Activated CD4-positive, alpha-beta T cell treated with anti-CD3 and anti-CD28 coated beads, Interleukin-2, amount 50 U/mL, for 16 hours (primary cell): ENCODE results near the gene DNPEP.

ENCODE experiments used
- DNase-seq: peaks from one replicate; pipeline ENCODE4 v3.0.0-alpha.2; 2020

The DNPEP gene

DNA sequence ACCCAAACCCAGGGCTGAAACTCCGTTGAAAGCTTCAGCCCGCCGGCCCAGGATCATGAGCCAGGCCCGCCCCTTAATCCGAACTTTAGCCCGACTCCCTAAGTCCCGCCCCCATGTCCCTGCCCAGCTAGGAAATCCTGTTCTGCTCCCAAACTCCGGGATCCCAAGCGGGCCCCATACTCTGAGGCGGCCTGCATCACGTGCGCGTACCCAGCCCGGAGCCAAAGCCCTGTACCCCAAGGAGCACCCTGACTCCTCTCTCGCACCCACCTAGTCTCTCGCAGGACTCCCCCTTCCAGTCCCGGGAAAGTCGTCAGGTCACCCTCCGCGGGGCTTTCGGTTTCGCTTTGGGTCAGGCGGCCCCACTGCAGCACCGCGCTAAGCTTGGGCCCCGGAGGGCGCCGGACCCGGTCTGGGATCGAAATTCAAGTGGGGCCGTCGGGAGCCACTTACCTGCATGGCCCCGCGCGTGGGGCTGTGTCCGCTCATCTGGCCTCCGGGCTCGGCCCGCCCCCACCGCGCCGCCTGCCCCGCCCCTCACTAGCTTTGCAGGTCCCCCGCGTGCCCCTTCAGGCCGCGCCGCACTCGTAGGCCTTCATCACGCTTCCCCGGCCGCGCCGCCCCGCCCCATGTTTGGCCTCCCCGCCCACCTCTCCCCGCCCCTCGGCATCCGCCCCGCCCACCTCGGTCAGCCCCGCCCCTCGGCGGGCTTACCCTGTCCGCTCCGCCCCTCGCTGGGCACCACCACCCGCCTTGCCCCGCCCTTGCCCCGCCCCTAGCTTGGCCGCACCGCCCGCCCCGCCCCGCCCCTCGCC, at the start of gene DNPEP:
Gene DNPEP, minus strand, starts transcription at position 607 of the 815 bp plus-strand sequence. Its CDS starts 118 bp downstream, at position 489.
- peak; percentile 96 for DNase-seq

DNA sequence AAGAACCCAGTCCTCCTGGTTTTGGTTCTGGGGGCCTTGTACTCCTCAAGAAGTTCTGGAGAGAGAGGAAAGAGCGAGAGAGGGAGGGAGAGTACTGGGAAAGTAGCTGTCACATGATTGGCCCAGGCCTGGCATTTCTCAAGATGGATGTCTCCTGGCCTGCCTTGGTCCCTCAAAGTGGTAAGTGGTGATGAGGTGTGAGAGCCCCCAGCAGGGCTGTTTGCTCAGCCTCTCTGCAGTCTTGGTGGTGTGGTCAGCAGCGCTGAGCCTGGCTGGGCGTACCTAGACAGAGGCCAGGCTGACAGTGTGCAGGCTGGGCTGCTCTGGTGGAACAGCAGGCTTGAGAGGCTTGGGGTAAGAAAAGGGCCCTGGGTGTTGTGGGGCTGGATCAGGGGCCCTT, 49.4 kb upstream of the DNPEP start:
- DNase-seq = no peak

DNA sequence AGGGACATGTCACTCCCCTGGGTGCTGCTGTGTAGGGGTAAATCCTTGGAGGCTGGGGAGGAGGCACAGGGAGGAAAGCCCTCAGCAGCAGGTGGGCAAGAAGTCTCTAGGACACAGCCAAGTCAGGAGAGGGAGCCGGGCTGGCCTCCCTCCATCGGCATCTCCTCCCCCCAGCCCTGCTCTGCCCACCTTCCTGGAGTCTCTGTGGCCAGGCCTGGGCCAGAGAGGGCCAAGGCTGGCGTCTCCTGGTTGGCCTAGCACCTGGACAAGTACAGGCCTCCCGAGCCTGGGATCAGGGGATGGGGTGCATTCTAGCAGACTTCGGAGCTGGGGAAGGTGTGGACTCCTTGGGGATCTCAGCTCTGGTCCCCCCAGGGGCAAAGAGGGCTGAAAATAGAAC, 48.8 kb upstream of the DNPEP start:
- DNase-seq = no peak

DNA sequence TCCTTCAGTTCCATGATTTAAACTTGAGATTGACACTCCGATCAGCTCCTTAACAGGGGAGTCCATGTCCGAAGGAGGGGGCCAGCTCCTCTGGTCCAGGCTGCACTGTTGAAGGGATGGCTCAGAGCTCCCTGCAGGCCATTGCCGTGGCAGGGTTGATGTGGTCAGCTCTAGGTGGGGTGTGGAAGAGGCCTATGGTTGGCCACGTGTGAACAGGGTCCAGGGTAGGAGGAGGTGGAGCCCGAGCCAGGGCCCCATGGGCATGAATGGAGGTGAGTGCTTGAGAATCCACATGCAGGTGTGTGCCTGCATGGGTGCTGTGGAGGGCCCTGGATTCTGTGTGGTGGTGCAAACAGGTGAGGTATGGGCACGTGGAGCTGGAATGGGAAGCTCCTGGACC, 48.0 kb upstream of the DNPEP start:
- no peak for DNase-seq

DNA sequence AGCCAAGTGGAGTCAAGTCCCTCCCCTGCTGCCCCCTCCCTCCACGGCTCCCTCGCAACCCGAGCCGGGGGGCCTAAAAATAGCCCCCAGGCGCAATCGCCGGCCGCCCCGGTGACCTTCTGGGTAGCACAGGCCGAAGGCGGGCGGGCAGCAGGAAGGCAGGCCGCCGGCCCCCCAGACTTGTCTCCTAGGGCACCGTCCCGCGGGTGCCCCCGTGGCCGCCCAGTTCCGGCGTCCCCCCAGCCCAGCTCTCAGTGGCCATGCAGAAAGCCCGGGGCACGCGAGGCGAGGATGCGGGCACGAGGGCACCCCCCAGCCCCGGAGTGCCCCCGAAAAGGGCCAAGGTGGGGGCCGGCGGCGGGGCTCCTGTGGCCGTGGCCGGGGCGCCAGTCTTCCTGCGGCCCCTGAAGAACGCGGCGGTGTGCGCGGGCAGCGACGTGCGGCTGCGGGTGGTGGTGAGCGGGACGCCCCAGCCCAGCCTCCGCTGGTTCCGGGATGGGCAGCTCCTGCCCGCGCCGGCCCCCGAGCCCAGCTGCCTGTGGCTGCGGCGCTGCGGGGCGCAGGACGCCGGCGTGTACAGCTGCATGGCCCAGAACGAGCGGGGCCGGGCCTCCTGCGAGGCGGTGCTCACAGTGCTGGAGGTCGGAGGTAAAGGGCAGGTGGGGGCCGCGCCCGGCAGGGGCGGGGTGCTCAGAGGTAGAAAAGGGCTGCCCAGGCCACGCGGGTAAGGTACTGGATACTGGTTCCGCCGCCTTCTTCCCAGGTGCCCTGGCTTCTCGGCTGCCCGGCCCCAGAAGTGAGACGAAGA, 47.2 kb upstream of the DNPEP start, which contains the start of gene SPEG:
Gene SPEG, plus strand, starts transcription at position 126 of the 808 bp plus-strand sequence. Its CDS starts 135 bp downstream, at position 261.
- DNase-seq = no peak

DNA sequence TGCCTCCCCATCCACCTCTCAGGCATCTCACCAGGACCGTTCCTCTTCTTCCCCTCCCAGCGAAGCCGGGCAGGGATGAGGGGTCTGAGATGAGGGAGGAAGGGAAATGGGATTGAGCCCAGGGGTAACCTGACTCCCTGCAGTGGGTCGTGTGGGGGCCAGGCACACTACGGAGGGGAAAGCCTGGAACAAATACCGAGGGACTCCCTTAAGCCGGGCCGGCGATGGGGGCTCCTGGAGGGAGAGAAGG, 46.7 kb upstream of the DNPEP start:
- DNase-seq = no peak

DNA sequence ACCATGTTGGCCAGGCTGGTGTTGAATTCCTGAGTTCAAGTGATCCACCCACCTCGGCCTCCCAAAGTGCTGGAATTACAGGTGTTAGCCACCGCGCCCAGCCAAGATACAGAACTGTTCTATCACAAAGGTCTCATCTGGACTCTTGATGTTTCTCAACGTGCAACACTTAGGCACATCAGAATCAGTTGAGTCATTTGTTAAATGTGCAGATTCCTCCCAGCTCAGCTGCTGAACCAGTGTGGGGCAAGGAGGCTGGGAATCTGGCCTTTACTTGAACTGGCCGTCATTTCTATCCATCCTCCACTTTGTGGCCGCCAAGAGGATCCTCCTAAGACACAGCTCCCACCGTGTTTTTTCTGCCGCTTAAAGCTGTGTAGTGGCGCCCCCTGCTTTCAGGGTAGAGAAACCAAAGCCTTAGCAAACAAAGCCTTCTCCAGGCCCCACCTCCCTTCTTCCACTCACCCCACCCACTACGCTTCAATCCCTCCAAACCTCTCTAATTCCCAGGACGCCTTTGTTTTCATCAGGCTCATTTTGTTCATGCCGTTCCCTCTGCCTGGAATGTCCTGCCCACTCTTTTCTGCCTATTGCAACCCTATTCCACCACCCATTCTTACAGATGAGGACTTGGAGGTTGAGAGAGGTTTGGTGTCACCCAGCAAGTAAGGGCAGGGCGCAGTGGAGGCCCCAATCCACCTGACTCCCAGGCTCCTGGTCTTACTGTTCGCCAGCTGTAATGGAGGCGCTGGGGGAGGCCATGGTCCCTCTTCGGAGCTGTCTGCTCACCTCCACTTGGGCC, 46.2 kb upstream of the DNPEP start:
- peak; percentile 37 for DNase-seq

DNA sequence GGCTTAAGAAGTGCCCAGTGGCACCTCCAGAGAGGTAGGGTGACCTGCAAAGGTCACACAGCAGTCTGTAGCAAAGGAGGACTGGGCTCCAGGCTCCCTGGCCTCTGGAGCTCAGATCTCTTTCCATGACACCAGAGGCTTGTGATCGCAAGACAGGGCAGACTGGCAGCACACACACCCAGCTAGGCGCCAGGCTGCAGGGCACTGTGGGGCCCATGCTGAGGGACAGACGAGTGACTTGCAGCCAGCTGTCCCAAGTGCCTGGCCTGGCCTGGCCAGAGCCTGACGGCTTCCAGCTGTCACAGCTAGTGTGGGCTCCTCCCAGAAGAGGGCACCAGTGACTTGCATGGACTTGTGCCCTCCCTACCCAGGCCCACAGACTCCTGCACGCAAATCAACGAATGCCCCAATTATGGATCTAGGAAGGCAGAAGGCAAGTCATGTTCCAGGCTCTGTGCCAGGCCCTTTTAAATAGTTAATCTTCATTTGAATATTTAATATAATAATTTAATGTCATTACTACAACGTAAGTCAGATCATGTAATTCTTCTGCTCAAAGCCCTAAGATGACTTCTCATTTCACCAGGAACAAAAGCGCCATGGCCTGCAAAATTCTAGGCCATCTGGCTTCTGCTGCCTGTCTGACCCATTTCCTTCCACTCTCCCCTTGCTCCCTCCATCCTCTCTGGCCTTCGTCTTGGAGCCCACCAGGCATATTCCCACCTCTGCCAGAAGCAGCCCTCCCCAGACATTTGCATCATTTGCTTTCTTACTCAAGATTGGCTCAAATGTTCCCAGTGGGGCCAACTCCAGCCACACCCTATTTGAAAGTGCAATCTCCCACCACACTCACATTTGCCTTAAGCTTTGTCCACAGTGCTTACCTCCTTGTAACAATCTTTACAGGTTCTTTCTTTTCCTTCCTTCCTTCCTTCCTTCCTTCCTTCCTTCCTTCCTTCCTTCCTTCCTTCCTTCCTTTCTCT, 43.2 kb upstream of the DNPEP start:
- DNase-seq = no peak

DNA sequence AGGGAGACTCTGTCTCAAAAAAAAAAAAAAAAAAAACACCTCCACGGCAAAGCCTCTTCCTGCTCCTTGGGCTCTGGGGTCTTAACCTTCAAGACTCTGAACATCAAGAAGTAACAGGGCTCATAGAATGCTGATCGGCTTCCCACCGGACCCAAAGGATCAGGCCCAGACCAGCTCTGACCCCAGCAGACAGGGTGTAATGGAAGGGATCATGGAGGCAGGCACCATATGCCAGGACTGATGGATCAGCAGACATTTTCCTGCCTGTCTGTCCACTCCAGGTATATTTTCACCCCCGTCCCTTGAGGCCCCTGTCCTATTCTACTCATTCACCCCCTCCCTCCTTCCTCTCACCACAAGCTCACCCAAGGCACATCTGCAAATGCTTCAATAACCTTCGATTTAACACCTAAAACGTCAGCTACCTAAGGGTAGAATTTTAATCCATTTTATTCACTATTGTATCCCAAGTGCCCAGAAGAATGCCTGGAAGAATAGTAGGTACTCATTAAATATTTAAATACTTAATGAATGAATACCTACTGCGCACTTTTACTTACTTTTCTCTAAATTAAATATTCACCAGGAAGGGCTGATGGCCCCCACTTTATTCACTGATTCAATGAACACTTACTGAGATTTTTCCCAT, 42.4 kb upstream of the DNPEP start:
- no peak for DNase-seq

DNA sequence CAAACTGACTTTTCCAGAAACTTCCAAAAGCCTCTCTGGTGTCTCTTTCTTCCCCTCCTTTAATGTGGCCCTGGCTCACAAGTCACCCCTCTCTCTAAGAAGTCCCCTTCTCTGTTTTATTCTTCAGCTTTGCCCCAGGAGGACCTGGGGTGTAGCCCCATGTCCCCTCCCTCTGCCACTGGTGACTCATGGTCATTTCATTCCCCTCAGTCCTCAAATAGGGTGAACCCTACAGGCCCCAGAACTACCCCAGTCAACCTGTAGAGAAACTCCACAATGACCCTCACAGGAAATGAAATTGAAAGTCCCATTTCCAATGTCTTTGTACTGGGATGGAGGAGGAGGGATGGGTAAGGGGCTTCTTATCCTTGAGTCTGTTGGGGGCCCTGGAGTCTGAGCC, 40.8 kb upstream of the DNPEP start:
- no peak for DNase-seq

DNA sequence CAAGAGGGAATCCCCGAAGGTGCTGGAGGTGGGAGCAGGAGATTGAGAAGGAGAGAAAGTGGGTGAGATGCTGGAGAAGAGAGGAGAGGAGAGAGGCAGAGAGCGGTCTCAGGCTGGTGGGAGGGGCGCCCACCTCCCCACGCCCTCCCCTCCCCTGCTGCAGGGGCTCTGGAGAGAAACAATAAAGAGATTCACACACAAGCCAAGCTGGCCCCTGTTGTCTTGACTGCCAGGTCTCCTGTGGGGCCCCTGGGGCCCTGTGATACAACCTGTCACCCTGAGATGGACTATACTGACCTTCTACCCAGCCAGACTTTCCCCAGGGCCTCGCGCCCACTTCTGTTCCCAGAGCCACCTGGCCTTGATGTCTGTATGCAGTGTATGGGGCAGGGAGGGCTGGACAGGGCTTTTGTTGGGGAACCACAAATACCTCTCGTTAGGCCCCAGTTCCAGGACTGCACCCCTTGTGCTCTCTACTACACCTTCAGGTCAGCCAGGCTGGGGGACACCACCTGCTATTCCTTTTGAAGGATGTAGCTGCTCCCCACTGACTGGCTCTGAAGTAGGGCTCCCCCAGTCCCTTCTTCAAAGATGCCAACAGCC, 38.9 kb upstream of the DNPEP start:
- DNase-seq = no peak

DNA sequence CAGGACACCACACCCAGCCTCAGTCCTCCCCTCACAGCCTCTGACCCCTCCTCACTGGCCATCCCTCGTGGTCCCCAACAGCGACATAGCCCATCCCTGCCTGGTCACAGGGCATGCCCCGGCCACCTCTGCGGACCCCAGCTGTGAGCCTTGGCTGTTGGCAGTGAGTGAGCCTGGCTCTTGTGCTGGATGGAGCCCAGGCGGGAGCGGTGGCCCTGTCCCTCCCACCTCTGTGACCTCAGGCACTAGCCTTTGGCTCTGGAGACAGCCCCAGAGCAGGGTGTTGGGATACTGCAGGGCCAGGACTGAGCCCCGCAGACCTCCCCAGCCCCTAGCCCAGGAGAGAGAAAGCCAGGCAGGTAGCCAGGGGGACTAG, 38.3 kb upstream of the DNPEP start:
- DNase-seq = no peak

DNA sequence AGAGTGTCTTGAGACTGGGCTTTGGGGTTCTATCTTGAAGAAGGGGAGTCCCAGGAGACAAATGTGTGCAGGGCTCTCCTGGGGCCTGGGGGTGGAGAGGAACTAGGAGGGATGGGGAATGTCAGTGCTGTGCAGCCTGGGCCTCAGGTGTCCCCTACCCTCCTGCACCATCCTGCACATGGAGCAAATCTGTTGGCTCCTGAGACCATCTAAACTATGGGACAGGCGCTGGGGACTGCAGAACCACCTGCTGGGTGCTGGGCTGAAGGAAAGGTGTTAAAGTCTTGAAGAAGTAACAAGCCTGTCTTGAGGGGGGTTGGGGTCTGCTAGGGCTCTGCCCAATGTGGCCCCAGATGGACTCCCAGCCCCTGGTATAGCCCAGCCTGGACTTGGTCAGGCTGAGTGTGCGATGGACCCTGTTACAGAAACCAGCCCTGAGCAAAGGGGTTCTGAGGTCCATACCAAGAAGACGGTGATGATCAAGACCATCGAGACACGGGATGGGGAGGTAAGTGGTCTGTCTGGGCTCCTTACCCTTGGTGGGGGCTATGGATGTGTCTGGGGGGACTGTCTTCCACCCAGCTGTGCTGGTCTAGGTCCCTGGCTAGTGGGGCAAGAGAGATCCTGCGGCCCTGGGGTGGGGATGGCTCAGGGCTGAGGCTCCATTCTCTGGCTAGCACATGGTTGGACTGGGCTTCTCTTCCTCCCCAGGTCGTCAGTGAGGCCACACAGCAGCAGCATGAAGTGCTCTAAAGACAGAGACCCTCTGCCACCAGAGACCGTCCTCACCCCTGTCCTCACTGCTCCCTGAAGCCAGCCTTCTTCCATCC, 37.7 kb upstream of the DNPEP start:
- DNase-seq = no peak

DNA sequence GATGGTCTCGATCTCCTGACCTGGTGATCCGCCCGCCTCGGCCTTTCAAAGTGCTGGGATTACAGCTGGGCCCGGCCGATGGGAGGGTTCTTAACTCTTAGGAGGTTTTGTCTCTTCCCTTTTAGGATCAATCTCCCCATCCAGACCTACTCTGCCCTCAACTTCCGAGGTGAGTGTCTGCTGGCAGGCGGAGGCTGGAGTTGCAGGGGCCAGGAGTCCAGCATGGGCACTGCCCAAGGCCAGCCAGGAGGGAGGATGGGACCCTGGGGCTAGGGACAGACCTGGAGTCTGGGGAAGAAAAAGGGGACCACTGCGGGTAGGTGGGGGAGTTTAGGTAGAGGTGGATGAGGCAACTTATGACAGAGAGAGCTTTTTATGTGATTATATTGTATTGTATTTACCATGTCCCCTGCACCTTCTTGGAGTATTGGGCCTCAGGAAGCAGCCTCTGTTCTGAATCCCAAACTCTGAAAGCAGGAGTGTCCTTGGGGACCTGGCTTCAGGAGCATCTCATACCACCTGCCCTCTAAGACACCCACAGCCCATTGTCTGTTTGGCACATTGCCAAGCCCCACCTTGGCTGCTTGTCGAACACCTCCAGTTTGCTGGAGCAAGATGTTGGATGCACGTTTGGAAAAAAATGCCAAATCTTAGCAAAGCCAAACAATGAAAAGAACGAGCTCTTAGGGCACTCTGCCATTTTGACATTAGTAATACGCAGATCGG, 36.1 kb upstream of the DNPEP start:
- no peak for DNase-seq

DNA sequence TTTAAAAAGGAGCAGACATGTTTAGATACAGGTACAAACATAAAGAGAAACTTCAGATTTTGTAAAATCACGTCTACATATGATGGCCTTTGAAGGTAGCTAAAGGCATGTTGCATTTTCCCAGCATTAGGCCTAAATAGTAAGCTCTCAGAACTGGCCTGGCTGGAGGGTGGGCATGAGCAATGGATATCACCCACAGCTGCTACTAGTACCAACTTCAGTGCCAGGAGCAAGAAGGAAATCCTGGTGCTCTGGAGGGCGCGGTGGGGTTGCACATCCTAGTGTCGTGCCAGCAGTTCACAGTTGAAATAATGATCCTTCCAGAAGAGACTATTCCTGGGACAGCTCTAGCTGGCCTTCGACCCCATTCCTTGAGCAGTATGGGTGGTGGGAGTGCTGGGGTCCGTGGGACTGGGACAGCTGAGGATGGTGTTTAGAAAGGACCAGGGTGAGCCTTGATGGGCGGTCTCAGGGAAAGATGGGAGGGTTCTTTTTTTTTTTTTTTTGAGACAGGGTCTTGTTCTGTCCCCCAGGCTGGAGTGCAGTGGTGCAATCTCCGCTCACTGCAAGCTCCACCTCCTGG, 35.3 kb upstream of the DNPEP start:
- DNase-seq = no peak

DNA sequence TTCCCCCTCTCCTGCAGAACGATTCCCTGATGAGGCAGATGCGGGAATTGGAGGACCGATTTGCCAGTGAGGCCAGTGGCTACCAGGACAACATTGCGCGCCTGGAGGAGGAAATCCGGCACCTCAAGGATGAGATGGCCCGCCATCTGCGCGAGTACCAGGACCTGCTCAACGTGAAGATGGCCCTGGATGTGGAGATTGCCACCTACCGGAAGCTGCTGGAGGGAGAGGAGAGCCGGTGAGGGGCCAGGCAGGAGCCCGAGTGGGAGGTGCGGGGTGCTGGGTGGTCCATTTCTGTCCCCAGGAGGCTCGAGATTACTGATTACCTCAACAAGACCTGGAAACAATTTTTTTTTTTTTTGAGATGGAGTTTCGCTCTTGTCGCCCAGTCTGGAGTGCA, 33.6 kb upstream of the DNPEP start:
- no peak for DNase-seq

DNA sequence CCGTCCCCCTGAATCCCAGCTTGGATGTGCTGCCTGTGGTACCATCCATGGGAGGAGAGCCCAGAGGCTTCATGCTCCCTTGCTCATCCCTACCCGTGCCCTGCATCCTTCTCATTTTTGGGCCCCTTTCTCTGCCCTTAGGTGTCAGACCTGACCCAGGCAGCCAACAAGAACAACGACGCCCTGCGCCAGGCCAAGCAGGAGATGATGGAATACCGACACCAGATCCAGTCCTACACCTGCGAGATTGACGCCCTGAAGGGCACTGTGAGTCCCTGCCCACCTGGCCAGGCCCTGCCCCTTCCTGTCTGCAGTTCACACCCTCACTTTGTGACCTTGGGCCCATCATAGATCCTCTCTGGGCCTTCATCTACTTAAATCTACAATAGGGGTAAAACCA, 33.0 kb upstream of the DNPEP start:
- no peak for DNase-seq

DNA sequence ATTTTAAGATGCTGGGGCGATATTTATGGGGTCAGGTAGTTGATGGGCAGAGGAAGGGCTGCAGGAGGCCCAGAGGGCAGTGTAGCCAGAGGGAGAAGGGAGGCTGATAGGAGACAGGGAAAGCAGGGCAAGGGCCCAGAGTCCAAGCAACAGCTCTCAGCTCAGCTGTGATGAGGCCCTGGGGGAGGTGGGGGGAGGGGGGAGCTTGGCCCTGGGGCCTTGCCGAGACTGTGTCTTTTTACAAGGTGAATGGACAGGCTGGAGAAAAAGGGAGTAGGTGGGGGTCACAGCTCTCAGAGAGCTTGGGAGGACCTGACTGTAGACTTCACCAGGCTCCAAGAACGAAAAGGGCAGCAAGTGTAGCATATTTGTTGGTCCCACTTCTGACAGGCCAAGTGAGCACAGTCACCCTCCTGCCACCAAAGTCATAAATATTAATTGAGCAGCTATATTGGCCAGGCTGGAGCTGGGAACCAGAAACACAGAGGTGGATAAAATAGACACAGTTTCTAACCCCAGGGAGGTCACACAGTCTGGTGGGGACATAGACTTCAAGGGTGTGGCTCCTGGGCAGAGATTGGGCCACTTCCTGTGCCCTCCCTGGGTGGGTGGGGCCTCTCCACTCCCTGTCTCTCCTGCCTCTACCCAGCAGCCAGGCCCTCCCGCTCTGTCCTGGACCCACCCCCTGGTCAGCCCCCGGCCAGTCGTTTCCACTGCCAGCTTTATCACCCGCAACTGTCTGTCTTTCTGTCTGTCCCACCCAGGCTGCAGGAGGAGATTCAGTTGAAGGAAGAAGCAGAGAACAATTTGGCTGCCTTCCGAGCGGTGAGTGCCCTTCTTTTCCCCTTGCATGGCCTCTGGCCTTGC, 31.9 kb upstream of the DNPEP start:
- DNase-seq = no peak

DNA sequence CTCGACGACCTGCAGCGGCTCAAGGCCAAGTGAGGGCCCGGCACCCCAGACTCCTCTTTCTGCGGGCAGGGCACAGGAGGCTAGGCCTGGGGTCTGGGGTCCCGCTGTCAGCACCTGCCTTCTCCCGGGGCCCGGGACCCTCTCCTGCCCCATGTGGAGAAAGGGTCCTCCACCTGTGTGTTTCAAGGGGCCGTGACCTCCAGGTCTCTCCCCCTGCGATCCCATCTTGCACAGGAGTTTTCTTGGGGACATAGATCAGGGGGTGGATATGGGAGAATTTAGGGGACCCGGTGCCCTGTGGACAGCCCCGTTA, 31.3 kb upstream of the DNPEP start:
- DNase-seq = no peak
